ENCODE data around the gene ADPRHL1.

GRCh38 chr13:113369881-113370280, 83.4 kb downstream of the ADPRHL1 start:
- TF ChIP-seq CTCF (conservative IDR thresholded peaks at IDR 0.05; ENCODE audit: low read length) (no peak), EZH2phosphoT487 (IDR thresholded peaks at IDR 0.05; ENCODE audit: borderline replicate concordance) (no peak)

All from Loucy (cell line).